ENCODE measurements around the gene NPIPA1.
A peak's percentile ranks its signal among the peaks of the same experiment; 100 is the strongest.
"Not testable (repeated sequence)": the region's sequence is repeated elsewhere in the genome, so short reads cannot be mapped to it uniquely, and the experiment has no call there.

NPIPA1 gene

GRCh38 chr16:14937143-14937542 is at the start of gene NPIPA1:
Gene NPIPA1, plus strand, starts transcription at chr16:14937443. Its CDS starts 0 bp downstream, at chr16:14937443.
- not testable (repeated sequence) for DNase-seq (ENCODE audit: low spot score)

- DNase-seq (ENCODE audit: low spot score): not testable (repeated sequence)
Measured at GRCh38 chr16:14892111-14892510, 45.1 kb upstream of the NPIPA1 start.

DNA sequence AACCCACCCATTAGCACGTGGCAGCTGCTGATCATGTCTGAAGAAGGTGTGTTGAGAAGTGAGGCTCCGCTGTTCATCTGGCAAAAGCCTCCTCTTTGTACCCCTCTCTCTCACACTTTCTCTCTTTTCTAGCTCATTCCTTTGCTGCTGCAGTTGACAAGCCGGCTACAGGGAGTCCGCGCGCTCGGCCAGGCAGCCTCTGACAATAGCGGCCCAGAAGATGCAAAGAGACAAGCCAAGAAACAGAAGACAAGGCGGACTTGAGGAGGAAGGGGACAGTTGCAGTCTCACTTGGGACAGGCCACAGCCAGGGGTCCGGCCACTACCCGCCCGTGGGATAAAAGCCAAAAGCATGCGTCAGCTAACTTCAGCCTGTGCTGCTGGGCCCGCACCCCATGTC is 41.9 kb upstream of the NPIPA1 start:
- DNase-seq (ENCODE audit: low spot score): not testable (repeated sequence)

DNA sequence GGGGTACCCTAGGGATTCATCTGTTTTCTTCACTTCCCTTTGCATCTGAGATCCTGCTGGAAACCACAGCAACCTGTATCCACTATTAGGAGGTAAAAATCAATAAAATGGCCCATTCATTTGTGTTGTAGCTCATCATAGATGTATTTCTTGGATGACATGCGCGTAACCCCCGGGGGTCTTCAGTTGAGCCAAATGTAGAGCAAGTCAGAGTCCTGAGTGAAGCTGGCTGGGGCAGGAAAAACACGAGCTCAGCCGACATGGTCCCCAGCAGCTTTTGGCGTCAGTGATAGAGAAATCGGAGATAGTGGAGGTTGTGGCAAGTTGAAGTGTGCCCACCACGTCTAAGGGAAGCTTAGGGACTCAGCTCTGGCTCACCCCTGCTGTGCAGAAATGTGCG is 41.2 kb upstream of the NPIPA1 start:
- not testable (repeated sequence) for DNase-seq (ENCODE audit: low spot score)

GRCh38 chr16:14897006-14897664 is 40.1 kb upstream of the NPIPA1 start:
- DNase-seq (ENCODE audit: low spot score): not testable (repeated sequence)

- not testable (repeated sequence) for DNase-seq (ENCODE audit: low spot score)
Measured at GRCh38 chr16:14898162-14898561, 39.1 kb upstream of the NPIPA1 start.

DNA sequence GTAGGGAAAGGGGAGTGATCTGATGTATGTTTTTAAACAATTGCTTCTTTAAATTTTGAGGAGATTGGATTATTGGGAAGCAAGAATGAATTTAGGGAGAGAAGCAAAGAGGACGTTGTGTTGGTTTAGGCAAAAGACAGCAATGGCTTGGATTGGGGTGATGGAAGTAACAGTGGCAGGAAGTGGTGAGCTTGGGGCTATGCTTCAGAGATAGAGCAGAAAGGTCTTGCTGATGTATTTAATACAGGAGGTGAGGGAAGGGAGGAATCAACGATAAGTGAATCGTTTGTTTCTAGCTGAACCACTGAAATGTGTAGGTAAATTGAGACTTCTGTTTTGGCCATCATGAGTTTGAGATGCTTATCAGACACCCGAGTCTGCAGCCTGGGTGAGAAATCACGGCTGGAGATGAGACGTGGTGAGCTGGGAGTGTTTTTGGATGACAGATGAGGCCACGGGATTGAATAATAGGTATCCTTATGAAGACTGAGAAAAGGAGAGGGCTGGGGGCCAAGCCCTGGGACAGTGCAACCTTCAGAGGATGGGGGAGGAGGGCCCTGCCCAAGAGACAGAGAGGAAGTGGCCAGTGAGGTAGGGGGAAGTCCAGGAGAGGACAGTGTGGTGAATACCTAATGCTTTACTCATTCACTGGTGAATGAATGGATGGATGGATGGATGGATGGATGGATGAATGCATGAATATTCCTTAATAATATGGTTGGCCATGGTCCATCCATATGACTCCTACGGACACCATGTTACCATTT is 33.9 kb upstream of the NPIPA1 start:
- DNase-seq (ENCODE audit: low spot score): peak; percentile 83

DNA sequence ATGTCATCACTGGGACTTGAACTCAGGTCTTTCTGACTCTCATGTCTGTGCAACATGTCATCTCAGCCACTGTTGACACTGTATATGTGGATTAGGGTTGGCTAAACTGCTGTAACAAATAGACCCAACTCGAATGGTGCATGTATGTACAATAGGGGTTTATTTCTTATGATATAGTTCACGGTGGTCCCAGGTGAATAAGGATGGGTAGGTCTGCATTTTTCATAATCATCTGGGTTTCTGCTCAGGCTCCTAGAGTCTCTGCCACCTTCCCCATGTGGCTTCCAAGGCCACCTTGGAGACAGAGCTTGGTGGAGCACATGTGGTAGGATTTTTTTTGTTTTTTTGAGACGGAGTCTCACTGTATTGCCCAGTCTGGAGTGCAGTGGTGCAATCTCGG is 27.5 kb upstream of the NPIPA1 start:
- DNase-seq (ENCODE audit: low spot score): not testable (repeated sequence)

- not testable (repeated sequence) for DNase-seq (ENCODE audit: low spot score)
Measured at GRCh38 chr16:14910833-14911629, 26.2 kb upstream of the NPIPA1 start.

- not testable (repeated sequence) for DNase-seq (ENCODE audit: low spot score)
Measured at GRCh38 chr16:14911954-14912353, 25.3 kb upstream of the NPIPA1 start.

DNA sequence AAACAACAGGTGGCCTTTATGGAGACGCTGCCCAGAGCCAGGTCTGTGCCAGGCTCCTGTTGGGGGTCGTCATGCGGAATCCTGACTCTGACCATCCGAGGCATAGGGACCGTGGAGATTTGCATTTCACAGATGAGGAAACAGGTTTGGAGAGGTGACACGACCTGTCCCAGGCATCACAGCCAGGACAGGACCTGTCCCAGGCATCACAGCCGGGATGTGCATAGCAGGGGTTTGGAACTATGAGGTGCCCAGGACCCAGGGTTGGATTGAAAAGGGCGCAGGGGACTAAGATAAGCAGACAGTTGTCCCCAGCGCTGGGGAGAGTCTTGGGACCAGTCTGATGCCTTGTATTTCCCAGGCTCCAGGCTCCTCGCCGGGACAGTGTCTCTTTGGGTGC is 24.7 kb upstream of the NPIPA1 start:
- DNase-seq (ENCODE audit: low spot score): not testable (repeated sequence)

- not testable (repeated sequence) for DNase-seq (ENCODE audit: low spot score)
Measured at GRCh38 chr16:14918504-14918903, 18.7 kb upstream of the NPIPA1 start.

- not testable (repeated sequence) for DNase-seq (ENCODE audit: low spot score)
Measured at GRCh38 chr16:14919837-14920600, 17.2 kb upstream of the NPIPA1 start.

- DNase-seq (ENCODE audit: low spot score): not testable (repeated sequence)
Measured at GRCh38 chr16:14922285-14922684, 15.0 kb upstream of the NPIPA1 start.

DNA sequence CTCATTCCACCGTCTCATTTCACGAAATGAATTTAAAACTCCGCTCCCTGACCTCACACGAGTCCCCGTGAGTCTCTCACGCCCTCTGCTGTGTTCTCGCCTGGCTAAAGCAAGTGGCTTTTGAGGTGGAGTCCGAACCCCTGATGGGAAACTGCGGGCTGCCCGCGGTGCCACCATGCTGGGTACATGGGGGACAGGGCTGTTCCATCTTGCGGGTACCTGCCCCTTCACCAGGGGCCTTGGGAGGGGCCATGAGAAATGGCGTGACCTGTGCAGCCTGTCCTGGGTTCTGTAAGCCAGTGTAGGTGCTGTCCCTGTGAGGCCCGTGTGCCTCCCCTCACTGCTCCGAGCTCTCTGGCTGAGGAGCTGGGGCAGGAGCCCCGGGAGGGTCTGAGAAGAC is 14.3 kb upstream of the NPIPA1 start:
- DNase-seq (ENCODE audit: low spot score): not testable (repeated sequence)

DNA sequence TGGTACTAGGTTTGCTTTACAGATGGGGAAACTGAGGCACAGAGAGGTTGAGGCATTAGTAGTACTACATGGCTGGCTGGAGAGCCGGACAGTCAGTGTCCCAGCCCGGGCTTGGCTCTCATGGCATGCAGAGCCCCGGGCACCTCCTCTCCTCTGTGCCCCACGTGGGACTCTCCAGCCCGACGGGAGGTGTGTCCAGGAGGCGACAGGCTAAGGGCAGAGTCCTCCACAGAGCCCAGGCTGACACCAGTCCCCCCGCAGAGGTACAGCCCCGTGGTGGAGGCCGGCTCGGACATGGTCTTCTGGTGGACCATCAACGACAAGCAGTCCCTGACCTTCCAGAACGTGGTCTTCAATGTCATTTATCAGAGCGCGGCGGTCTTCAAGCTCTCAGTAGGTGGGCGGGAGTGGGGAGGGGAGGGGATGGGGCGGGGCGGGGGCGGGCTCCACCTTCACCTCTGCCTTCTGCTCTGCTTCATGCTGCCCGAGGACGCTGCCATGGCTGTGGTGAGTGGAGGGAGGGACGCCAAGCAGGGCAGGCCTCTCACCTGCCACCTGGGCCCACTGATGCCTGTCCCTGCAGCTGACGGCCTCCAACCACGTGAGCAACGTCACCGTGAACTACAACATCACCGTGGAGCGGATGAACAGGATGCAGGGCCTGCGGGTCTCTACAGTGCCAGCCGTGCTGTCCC is 13.7 kb upstream of the NPIPA1 start:
- DNase-seq (ENCODE audit: low spot score): not testable (repeated sequence)

DNA sequence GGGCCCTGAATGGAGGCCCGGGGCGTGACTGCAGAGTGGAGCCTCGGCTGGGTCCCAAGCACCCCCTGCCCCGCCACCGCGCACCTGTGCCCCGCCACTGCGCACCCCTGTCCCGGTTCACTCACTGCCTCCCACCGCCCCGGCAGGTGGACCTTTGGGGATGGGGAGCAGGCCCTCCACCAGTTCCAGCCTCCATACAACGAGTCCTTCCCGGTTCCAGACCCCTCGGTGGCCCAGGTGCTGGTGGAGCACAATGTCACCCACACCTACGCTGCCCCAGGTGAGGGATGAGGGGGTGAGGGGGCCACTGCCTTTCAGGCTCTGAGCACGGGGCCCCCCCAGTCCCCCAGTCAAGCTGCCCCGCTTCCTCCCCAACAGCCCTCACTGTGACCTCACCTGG is 12.9 kb upstream of the NPIPA1 start:
- DNase-seq (ENCODE audit: low spot score): not testable (repeated sequence)

DNA sequence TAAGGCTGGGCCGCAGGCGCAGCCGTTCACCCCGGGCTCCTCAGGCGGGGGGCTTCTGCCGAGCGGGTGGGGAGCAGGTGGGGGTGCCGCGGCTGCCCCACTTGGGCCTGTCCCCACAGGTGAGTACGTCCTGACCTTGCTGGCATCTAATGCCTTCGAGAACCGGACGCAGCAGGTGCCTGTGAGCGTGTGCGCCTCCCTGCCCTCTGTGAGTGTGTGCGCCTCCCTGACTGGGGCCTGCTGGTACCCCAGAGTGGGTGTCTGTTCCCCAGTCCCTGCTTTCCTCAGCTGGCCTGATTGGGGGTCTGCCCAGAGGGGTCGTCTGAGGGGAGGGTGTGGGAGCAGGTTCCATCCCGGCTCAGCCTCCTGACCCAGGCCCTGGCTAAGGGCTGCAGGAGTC is 12.3 kb upstream of the NPIPA1 start:
- DNase-seq (ENCODE audit: low spot score): not testable (repeated sequence)

DNA sequence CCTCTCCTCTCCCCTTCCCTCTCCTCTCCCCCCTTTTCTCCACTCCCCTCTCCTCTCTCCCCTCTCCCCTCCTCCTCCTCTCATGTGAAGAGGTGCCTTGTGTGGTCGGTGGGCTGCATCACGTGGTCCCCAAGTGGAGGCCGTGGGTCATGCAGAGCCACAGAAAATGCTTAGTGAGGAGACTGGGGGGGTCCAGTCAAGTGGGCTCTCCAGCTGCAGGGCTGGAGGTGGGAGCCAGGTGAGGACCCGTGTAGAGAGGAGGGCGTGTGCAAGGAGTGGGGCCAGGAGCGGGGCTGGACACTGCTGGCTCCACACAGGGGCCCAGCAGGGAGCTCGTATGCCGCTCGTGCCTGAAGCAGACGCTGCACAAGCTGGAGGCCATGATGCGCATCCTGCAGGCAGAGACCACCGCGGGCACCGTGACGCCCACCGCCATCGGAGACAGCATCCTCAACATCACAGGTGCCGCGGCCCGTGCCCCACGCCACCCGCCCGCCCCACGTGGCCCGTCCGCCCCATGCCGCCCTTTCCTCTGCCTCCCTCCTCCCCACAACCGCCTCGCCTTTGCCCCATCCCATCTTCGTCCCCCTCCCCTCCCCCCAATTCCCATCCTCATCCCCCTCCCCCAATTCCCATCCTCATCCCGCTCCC is 9.1 kb upstream of the NPIPA1 start:
- DNase-seq (ENCODE audit: low spot score): peak; percentile 4

GRCh38 chr16:14929176-14929575 is 8.1 kb upstream of the NPIPA1 start:
- DNase-seq (ENCODE audit: low spot score): not testable (repeated sequence)

GRCh38 chr16:14930246-14930645 is 7.0 kb upstream of the NPIPA1 start:
- DNase-seq (ENCODE audit: low spot score): not testable (repeated sequence)

Measured in kidney tubule cell (primary cell).